Stimulated activated memory B cell treated with anti-CD40 and anti-IgM and Interleukin-4, amounts not matched to agents 10 μg/mL and 1 μg/mL and 100 μg/mL, for 72 hours (primary cell): ENCODE measurements around the gene JMJD1C.
A peak's percentile ranks its signal among the peaks of the same experiment; 100 is the strongest.

Source experiments
- ATAC-seq: fragments of 150-1000 bp; cut with Tn5 transposase; 2 replicates; pipeline ENCODE4 v1.10.0; 2021
- H3K27ac Mint-ChIP-seq: one replicate; pipeline ENCODE4 v1.8.0; 2022; ENCODE audit warnings: mild to moderate bottlenecking, mixed read lengths
- H3K27me3 Mint-ChIP-seq: one replicate; pipeline ENCODE4 v1.8.0; 2022; ENCODE audit warnings: mixed read lengths
- H3K36me3 Mint-ChIP-seq: one replicate; pipeline ENCODE4 v1.8.0; 2022; ENCODE audit warnings: mixed read lengths
- H3K4me1 Mint-ChIP-seq: one replicate; pipeline ENCODE4 v1.8.0; 2022; ENCODE audit warnings: mixed read lengths
- H3K4me3 Mint-ChIP-seq: one replicate; pipeline ENCODE4 v1.8.0; 2022; ENCODE audit warnings: mild to moderate bottlenecking, moderate library complexity, mixed read lengths
- H3K9me3 Mint-ChIP-seq: one replicate; pipeline ENCODE4 v1.8.0; 2022; ENCODE audit warnings: mixed read lengths

The JMJD1C gene

GRCh38 chr10:63376560-63377304 lies 89.0 kb downstream of the JMJD1C start:
- ATAC-seq = peak; percentile 94
- Mint-ChIP-seq H3K4me3 (peak overlapping the region; percentile 66), H3K4me1 (peaks cover 11% of the 10 kb centered on the region), H3K36me3 (no peaks in the 10 kb centered on the region), H3K9me3 (no peaks in the 10 kb centered on the region), H3K27ac (peak overlapping the region; percentile 36), H3K27me3 (no peaks in the 10 kb centered on the region)

- Mint-ChIP-seq H3K9me3 (no peaks in the 10 kb centered on the region), H3K27ac (no peak overlapping the region), H3K4me3 (no peak overlapping the region), H3K4me1 (peaks cover 11% of the 10 kb centered on the region), H3K27me3 (no peaks in the 10 kb centered on the region), H3K36me3 (no peaks in the 10 kb centered on the region)
- no peak for ATAC-seq
These were observed 89.9 kb downstream of the JMJD1C start for GRCh38 chr10:63375859-63376258.

DNA sequence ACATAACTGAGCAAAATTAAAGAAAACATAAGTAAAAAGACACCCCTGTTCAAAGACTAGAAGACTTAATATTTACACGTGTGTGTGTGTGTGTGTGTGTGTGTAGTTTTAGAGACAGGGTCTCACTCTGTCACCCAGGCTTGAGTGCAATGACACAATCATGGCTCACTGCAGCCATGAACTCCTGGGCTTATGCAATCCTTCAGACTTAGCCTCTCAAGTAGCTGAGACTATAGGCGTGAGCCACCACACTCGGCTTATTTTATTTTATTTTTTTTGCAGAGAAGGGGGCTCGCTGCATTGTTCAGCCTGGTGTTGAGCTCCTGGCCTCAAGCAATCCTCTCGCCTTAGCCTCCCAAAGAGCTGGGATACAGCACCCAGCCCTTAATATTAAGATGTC lies 90.3 kb downstream of the JMJD1C start:
- ATAC-seq = no peak
- H3K4me1 Mint-ChIP-seq = peaks cover 11% of the 10 kb centered on the region

GRCh38 chr10:63374991-63375390 lies 90.8 kb downstream of the JMJD1C start:
- Mint-ChIP-seq H3K27ac (no peak overlapping the region), H3K4me1 (peaks cover 11% of the 10 kb centered on the region), H3K36me3 (no peaks in the 10 kb centered on the region), H3K27me3 (no peaks in the 10 kb centered on the region), H3K9me3 (no peaks in the 10 kb centered on the region), H3K4me3 (no peak overlapping the region)
- no peak for ATAC-seq

More for the DNA sequence above, 90.3 kb downstream of the JMJD1C start:
- no peak overlapping the region for H3K4me3 Mint-ChIP-seq
- no peaks in the 10 kb centered on the region for H3K27me3 Mint-ChIP-seq
- H3K36me3 Mint-ChIP-seq = no peaks in the 10 kb centered on the region
- H3K9me3 Mint-ChIP-seq = no peaks in the 10 kb centered on the region
- no peak overlapping the region for H3K27ac Mint-ChIP-seq

DNA sequence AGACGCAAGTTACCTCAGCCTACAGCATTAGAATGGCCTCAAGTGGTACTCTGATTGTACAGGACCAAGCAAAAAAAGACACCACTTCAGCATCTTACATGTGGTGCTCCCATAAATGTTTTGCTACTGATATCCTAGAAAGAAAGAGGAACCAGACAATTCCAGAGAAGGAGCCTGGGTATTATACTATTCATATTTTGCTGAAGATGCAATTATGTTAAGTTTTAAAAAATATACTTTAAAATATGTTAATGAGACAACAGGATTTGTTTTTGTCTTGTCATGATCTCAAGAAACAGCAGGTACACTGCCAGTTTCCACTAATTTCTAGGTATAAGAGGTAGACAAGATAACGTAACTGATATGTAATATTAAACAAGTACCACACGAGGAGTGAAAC lies 92.6 kb downstream of the JMJD1C start:
- peaks cover 18% of the 10 kb centered on the region for H3K4me1 Mint-ChIP-seq
- H3K4me3 Mint-ChIP-seq = no peak overlapping the region
- no peaks in the 10 kb centered on the region for H3K9me3 Mint-ChIP-seq
- no peak overlapping the region for H3K27ac Mint-ChIP-seq
- H3K36me3 Mint-ChIP-seq = no peaks in the 10 kb centered on the region
- no peak for ATAC-seq
- H3K27me3 Mint-ChIP-seq = no peaks in the 10 kb centered on the region

DNA sequence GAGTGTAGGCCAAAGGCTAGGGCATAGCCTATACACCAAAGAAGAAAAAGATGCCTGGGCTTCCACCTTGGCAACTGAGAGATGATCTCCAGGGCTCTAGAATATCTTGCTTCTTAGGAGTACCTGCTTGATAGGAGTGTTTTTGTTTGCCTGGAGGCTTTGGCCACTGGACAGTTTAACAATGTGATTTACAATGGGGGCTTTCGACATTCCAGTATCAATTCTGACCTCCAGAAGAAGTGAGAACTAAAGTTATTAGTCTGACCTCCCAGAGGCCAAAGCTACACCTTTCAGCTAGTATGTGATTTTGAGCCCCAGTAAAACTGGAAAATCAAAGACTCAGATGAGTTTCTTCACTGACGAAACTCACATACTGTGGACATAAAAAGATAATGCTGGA lies 96.1 kb downstream of the JMJD1C start:
- peaks cover 12% of the 10 kb centered on the region for H3K4me1 Mint-ChIP-seq
- H3K27ac Mint-ChIP-seq = no peak overlapping the region
- peaks cover 11% of the 10 kb centered on the region for H3K36me3 Mint-ChIP-seq
- no peaks in the 10 kb centered on the region for H3K9me3 Mint-ChIP-seq
- ATAC-seq = no peak
- H3K4me3 Mint-ChIP-seq = no peak overlapping the region
- no peaks in the 10 kb centered on the region for H3K27me3 Mint-ChIP-seq

DNA sequence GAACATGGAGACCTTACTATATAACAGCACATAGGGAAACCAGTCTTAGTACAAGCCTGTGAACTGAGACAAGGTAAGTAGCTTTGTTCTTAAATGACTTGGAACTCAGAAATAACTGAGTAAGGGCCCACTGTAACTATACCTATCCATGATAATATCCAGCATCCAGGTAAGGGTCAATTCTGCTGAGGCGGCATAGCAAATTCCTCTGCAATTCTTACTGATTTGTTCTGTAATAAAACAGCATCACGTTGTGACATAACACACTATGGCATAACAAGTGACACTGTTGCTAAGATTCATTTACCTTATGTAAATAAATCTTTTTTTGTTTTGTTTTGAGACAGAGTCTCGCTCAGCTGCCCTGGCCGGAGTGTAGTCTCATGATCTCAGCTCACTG lies 97.4 kb downstream of the JMJD1C start:
- peaks cover 18% of the 10 kb centered on the region for H3K36me3 Mint-ChIP-seq
- no peak overlapping the region for H3K27ac Mint-ChIP-seq
- H3K27me3 Mint-ChIP-seq = no peaks in the 10 kb centered on the region
- no peak overlapping the region for H3K4me3 Mint-ChIP-seq
- H3K4me1 Mint-ChIP-seq = peaks cover 12% of the 10 kb centered on the region
- H3K9me3 Mint-ChIP-seq = no peaks in the 10 kb centered on the region
- ATAC-seq = no peak

GRCh38 chr10:63366933-63367332 lies 98.8 kb downstream of the JMJD1C start:
- ATAC-seq = no peak
- Mint-ChIP-seq H3K27me3 (no peaks in the 10 kb centered on the region), H3K4me1 (peaks cover 12% of the 10 kb centered on the region), H3K27ac (no peak overlapping the region), H3K4me3 (no peak overlapping the region), H3K36me3 (peaks cover 18% of the 10 kb centered on the region), H3K9me3 (no peaks in the 10 kb centered on the region)

GRCh38 chr10:63365976-63366765 lies 99.6 kb downstream of the JMJD1C start:
- Mint-ChIP-seq H3K9me3 (no peaks in the 10 kb centered on the region), H3K4me1 (peaks cover 12% of the 10 kb centered on the region), H3K4me3 (no peak overlapping the region), H3K27ac (no peak overlapping the region), H3K27me3 (no peaks in the 10 kb centered on the region), H3K36me3 (peaks cover 18% of the 10 kb centered on the region)
- no peak for ATAC-seq

DNA sequence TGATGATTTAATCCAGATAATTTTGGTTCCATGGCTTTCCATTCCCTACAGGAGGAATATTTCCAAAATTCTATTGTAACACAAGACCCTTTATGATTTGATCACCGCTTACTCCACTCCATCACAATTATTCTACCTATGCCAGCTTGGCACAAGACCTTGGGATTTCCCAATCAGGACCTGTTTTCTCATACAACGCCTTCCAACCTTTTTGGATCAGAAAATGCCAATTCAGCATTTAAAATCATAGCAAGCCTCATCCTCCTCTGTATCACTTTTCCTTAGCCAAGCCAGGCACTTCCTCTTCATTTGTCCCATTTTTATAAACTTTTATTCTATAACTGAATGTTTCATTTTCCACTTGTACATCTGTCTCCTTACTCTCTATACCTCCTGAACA lies 100.9 kb downstream of the JMJD1C start:
- peaks cover 18% of the 10 kb centered on the region for H3K36me3 Mint-ChIP-seq

DNA sequence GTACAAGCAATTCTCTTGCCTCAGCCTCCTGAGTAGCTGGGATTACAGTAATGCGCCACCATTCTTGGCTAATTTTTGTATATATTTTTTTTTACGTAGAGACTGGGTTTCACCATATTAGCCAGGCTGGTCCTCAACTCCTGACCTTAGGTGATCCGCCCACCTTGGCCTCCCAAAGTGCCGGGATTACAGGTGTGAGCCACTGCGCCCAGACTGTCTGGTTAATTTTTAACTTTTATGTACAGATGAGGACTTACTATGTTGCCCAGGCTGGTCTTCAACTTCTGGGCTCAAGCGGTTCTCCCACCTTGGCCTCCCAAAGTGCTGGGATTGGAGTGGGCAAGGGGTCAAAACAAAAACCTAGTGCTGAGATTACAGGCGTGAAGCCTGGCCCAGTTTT lies 101.8 kb downstream of the JMJD1C start:
- Mint-ChIP-seq H3K27ac (no peak overlapping the region), H3K4me1 (peaks cover 8% of the 10 kb centered on the region), H3K36me3 (peaks cover 18% of the 10 kb centered on the region), H3K4me3 (no peak overlapping the region), H3K9me3 (no peaks in the 10 kb centered on the region), H3K27me3 (no peaks in the 10 kb centered on the region)
- ATAC-seq = no peak

More for the DNA sequence above, 100.9 kb downstream of the JMJD1C start:
- no peaks in the 10 kb centered on the region for H3K27me3 Mint-ChIP-seq
- no peak overlapping the region for H3K4me3 Mint-ChIP-seq
- H3K4me1 Mint-ChIP-seq = peaks cover 12% of the 10 kb centered on the region
- no peaks in the 10 kb centered on the region for H3K9me3 Mint-ChIP-seq
- no peak for ATAC-seq
- H3K27ac Mint-ChIP-seq = no peak overlapping the region

- Mint-ChIP-seq H3K4me3 (peak overlapping the region; percentile 2), H3K4me1 (peaks cover 37% of the 10 kb centered on the region), H3K27me3 (no peaks in the 10 kb centered on the region), H3K36me3 (peaks cover 6% of the 10 kb centered on the region), H3K27ac (peak overlapping the region; percentile 82), H3K9me3 (no peaks in the 10 kb centered on the region)
- ATAC-seq = no peak
These were observed 110.1 kb downstream of the JMJD1C start for GRCh38 chr10:63355682-63356081.

GRCh38 chr10:63352976-63353375 lies 112.8 kb downstream of the JMJD1C start:
- Mint-ChIP-seq H3K4me3 (no peak overlapping the region), H3K9me3 (no peaks in the 10 kb centered on the region), H3K4me1 (peaks cover 35% of the 10 kb centered on the region), H3K27me3 (no peaks in the 10 kb centered on the region), H3K36me3 (peaks cover 6% of the 10 kb centered on the region), H3K27ac (no peak overlapping the region)
- no peak for ATAC-seq

GRCh38 chr10:63348245-63348850 lies 117.4 kb downstream of the JMJD1C start:
- ATAC-seq = no peak
- H3K4me3 Mint-ChIP-seq = no peak overlapping the region
- peaks cover 23% of the 10 kb centered on the region for H3K4me1 Mint-ChIP-seq

DNA sequence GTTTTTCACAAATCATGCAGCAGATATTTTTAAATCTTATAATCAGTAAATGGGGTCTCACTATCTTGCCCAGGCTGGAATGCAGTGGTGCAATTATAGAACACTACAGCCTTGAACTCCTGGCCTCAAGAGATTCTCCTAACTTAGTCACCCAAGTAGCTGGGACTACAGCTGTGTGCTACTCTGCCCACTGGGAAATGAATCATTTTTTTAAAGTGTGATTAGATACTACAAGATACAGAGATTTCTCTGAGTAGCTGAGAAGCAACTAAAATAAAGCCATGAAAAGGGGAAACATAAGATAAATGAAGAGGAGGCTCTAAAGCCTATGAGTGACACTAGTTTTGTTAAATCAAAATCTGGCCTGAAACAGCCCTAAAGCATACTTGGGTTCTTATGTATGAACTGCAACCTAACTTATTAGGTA lies 119.7 kb downstream of the JMJD1C start:
- H3K27ac Mint-ChIP-seq = no peak overlapping the region
- H3K9me3 Mint-ChIP-seq = no peaks in the 10 kb centered on the region
- H3K27me3 Mint-ChIP-seq = no peaks in the 10 kb centered on the region
- no peak overlapping the region for H3K4me3 Mint-ChIP-seq
- peaks cover 11% of the 10 kb centered on the region for H3K4me1 Mint-ChIP-seq
- no peak for ATAC-seq
- peaks cover 7% of the 10 kb centered on the region for H3K36me3 Mint-ChIP-seq

More at GRCh38 chr10:63348245-63348850, 117.4 kb downstream of the JMJD1C start:
- H3K27me3 Mint-ChIP-seq = no peaks in the 10 kb centered on the region
- peaks cover 12% of the 10 kb centered on the region for H3K36me3 Mint-ChIP-seq
- H3K27ac Mint-ChIP-seq = no peak overlapping the region
- H3K9me3 Mint-ChIP-seq = no peaks in the 10 kb centered on the region
